ENCODE results near the gene HNRNPLL.

Gene HNRNPLL

DNA sequence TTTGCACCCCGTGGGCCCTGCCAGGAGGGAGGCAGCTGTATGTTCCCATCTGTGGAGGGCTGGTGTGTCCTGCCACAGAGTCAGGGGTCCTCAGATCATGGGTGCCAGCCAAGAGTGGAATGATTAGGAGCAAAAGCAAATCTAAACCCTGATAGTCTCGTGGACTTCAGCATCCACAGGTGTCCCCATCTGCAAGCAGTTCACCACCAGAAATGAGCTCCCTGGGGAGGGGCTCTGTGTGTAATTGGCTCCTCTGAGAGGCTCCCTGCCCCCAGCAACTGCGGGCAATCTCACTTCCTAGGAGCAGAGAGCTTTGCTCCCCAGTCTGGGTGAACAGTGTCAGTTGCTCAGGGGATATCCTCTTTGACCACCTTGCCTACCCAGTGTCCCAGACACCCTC is 78.1 kb downstream of the HNRNPLL start:
- DNase-seq: no peak

DNA sequence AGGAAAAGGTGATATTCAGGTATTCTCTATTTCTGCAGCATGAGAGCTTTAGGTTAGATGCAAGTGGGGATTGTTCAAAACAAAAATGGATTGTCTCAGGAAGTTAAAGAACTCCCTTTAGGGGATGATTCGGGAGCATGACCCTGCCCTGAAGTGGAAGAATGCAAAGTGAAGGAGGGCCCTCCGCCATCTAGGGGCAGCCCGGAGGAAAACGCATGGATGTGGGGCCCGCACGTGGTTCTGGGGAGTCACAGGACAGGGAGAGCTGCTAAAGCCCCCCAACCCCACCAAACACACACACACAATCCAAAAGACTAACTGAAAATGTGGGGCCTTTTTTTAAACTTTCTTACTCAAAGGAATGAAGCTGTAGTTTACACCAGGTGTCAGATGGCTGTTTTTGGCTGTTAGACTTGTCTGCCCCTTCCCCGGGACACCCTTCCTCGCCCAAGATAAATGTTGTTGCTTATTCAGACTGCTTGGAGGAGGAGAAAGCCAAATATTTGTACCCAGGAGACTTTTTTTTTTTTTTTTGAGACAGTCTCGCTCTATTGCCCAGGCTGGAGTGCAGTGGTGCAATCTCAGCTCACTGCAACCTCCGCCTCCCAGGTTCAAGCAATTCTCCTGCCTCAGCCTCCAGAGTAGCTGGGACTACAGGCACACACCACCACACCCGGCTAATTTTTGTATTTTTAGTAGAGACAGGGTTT is 78.8 kb downstream of the HNRNPLL start:
- DNase-seq: no peak

GRCh38 chr2:38522754-38523349 is 79.9 kb downstream of the HNRNPLL start:
- DNase-seq: no peak

DNA sequence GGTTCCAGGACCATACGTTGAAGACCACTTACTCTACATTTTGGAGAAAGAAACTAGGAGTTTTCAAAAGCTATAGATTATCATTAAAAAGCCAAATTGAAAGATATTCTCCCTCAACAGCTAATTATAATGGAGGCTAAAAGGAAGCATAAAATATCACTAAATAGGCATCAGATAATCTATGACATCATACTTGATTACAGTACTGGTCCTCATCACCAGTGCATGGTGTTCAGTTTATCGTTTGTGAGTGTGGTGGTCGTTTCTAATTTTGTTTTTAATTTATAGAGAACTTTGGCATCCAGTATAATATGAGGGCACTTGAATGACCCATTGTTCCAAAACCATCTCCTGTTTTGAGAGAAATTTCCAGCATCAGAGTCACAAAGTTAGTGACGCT is 80.9 kb downstream of the HNRNPLL start:
- no peak for DNase-seq

DNA sequence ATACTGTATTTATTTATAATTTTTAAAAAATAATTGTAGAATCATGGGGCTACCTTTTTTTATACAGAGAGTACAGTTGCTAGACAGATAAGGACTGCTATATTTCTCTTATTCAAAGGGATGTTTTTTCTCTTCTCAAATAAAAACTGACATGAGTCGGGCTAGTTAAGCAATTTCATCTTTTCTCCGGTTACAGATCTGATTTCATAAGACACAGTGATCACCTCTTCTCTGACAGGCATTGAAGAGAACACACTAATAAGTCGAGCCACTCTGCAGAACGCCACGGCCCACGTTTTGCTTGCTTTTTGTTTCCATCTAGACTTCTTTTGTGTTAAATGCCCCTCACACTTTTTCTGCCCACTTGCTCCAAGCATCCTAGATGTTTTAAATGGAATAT is 85.4 kb downstream of the HNRNPLL start:
- DNase-seq: no peak

GRCh38 chr2:38516526-38516925 is 86.2 kb downstream of the HNRNPLL start:
- DNase-seq: no peak

- DNase-seq: no peak
Observed at GRCh38 chr2:38516122-38516521, 86.6 kb downstream of the HNRNPLL start.

DNA sequence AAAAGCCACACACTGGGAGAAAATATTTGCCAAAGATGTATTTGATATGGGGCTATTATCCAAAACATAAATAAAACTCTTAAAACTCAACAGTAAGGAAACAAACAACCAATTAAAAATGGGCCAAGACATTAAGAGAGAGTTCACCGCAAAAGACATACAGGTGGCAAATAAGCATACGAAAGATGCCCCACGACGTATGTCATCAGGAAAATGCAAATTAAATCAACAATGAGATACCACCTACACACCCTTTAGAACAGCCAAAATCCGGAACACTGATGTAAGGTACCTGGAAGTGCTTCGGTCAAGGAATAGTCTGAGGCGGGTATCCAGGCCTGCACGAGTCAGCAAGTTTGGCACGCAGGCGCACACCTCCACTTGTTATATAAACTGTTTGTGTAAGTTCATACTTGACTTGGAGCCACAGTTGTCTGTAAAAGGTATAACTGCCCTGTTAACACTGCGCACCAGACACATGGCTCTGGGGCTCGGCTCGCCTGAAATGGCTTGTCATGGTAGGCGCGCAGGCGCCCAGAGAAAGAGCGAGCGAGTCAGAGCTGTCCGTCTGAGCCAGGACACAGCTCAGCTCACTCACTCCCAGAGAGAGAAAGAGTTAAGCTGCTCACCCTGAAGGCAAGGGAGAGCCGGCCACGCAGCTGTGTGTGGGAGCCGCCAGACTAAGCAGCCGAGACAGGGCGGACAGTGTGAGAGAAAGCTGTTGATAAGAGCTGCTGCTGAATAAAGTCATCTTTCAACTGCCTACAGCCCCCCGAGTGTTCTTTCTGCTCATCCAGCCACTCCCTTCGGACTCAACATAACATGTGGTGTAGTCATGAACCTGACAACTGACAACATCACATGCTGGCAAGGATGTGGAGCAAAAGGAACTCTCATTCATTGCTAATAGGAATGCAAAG is 87.3 kb downstream of the HNRNPLL start:
- no peak for DNase-seq

- no peak for DNase-seq
Observed at GRCh38 chr2:38514603-38515154, 88.0 kb downstream of the HNRNPLL start.

GRCh38 chr2:38512211-38512610 is 90.5 kb downstream of the HNRNPLL start:
- DNase-seq: no peak

All from activated CD8-positive, alpha-beta memory T cell treated with anti-CD3 and anti-CD28 coated beads, Interleukin-2, amount 50 U/mL, for 4 hours (primary cell).